WTC11 (cell line): ENCODE data around the gene PATE3. TPM values are rescaled to one million over a fixed set of nuclear protein-coding genes. Genes with fewer than 3 reads are reported as not detected.

ENCODE experiments used
- ATAC-seq: fragments of 200-7000 bp; cut with Tn5 transposase; 2 replicates; pipeline ENCODE4 v1.10.0; 2021; ENCODE audit warnings: mild to moderate bottlenecking, moderate library complexity
- CTCF ChIA-PET: fragments of 300-600 bp; sonication (Branson Sonifier 250); formaldehyde crosslinking; loops from one replicate; lab custom pipeline; 2021; ENCODE audit warnings: antibody characterized with exemption; lab: Charles Lee
- POLR2A ChIA-PET: fragments of 350-600 bp; sonication (Branson Sonifier 250); formaldehyde crosslinking; loops from one replicate; lab custom pipeline; 2021; ENCODE audit warnings: antibody characterized with exemption; lab: Charles Lee
- DNase-seq: peaks from one replicate; pipeline ENCODE4 v3.0.0; 2021; ENCODE audit warnings: low spot score
- H3K27ac Mint-ChIP-seq: 2 replicates; pipeline ENCODE4 v1.8.0; 2021; ENCODE audit warnings: mixed read lengths
- H3K27me3 Mint-ChIP-seq: 2 replicates; pipeline ENCODE4 v1.8.0; 2021; ENCODE audit warnings: low read depth, mild to moderate bottlenecking, moderate library complexity, mixed read lengths
- H3K36me3 Mint-ChIP-seq: 2 replicates; pipeline ENCODE4 v1.8.0; 2021; ENCODE audit warnings: mixed read lengths
- H3K4me1 Mint-ChIP-seq: 2 replicates; pipeline ENCODE4 v1.8.0; 2022; ENCODE audit warnings: mixed read lengths
- H3K4me3 Mint-ChIP-seq: 2 replicates; pipeline ENCODE4 v1.8.0; 2021; ENCODE audit warnings: mild to moderate bottlenecking, moderate library complexity, mixed read lengths
- H3K9me3 Mint-ChIP-seq: 2 replicates; pipeline ENCODE4 v1.8.0; 2021; ENCODE audit warnings: mixed read lengths
- CREM ChIP-seq: sonication (generic); formaldehyde crosslinking; IDR thresholded peaks from 2 replicates; pipeline ENCODE4 v1.8.1; 2022; ENCODE audit warnings: mild to moderate bottlenecking, missing genetic modification reagents, moderate library complexity
- ELF4 ChIP-seq: sonication (generic); formaldehyde crosslinking; IDR thresholded peaks from 2 replicates; pipeline ENCODE4 v1.8.1; 2022; ENCODE audit warnings: low read depth, mild to moderate bottlenecking, moderate library complexity, missing genetic modification reagents
- EMX1 ChIP-seq: fragments of 250-450 bp; sonication (Bioruptor Pico); IDR thresholded peaks from 2 replicates; pipeline ENCODE4 v1.8.0; 2021; ENCODE audit warnings: mild to moderate bottlenecking
- ESRRA ChIP-seq: sonication (generic); formaldehyde crosslinking; IDR thresholded peaks from 2 replicates; pipeline ENCODE4 v1.8.1; 2022; ENCODE audit warnings: mild to moderate bottlenecking, missing genetic modification reagents, borderline replicate concordance
- FOXJ3 ChIP-seq: sonication (generic); formaldehyde crosslinking; IDR thresholded peaks from 2 replicates; pipeline ENCODE4 v1.9.0; 2021; ENCODE audit warnings: missing genetic modification reagents, mild to moderate bottlenecking, borderline replicate concordance
- FOXP1 ChIP-seq: sonication (generic); formaldehyde crosslinking; IDR thresholded peaks from 2 replicates; pipeline ENCODE4 v1.8.0; 2022; ENCODE audit warnings: missing genetic modification reagents, mild to moderate bottlenecking, moderate library complexity, borderline replicate concordance
- GABPB1 ChIP-seq: sonication (generic); formaldehyde crosslinking; IDR thresholded peaks from 2 replicates; pipeline ENCODE4 v1.8.1; 2023; ENCODE audit warnings: mild to moderate bottlenecking, missing genetic modification reagents
- GTF2I ChIP-seq: fragments of 250-450 bp; sonication (Bioruptor Pico); conservative IDR thresholded peaks from 2 replicates; pipeline ENCODE4 v1.4.0; 2021; ENCODE audit warnings: mild to moderate bottlenecking
- NFE2L1 ChIP-seq: sonication (generic); formaldehyde crosslinking; IDR thresholded peaks from 2 replicates; pipeline ENCODE4 v1.8.1; 2023; ENCODE audit warnings: missing genetic modification reagents
- SMAD4 ChIP-seq: sonication (generic); formaldehyde crosslinking; IDR thresholded peaks from 2 replicates; pipeline ENCODE4 v1.8.0; 2022; ENCODE audit warnings: mild to moderate bottlenecking, missing genetic modification reagents
- TCF7 ChIP-seq: sonication (generic); formaldehyde crosslinking; IDR thresholded peaks from 2 replicates; pipeline ENCODE4 v1.8.0; 2022; ENCODE audit warnings: mild to moderate bottlenecking, low read depth, missing genetic modification reagents, moderate library complexity
- ZNF138 ChIP-seq: sonication (generic); formaldehyde crosslinking; conservative IDR thresholded peaks from 2 replicates; pipeline ENCODE4 v1.8.1; 2022; ENCODE audit warnings: mild to moderate bottlenecking, moderate library complexity, missing genetic modification reagents
- ZNF219 ChIP-seq: sonication (generic); formaldehyde crosslinking; IDR thresholded peaks from 2 replicates; pipeline ENCODE4 v1.8.0; 2023; ENCODE audit warnings: missing genetic modification reagents, mild to moderate bottlenecking, borderline replicate concordance
- total RNA-seq: library from RNA; stranded (reverse); gene quantifications from 3 replicates; pipeline ENCODE4 v1.2.3, GENCODE V29; 2021
- TF ChIP-seq, protein P1 (sequence below): sonication (generic); formaldehyde crosslinking; IDR thresholded peaks from 2 replicates; pipeline ENCODE4 v1.8.0; 2023; ENCODE audit warnings: mild to moderate bottlenecking, missing genetic modification reagents
- TF ChIP-seq, protein P2 (sequence below): sonication (generic); formaldehyde crosslinking; IDR thresholded peaks from 2 replicates; pipeline ENCODE4 v1.8.0; 2022; ENCODE audit warnings: mild to moderate bottlenecking, missing genetic modification reagents
- TF ChIP-seq, protein P3 (sequence below): sonication (generic); formaldehyde crosslinking; IDR thresholded peaks from 2 replicates; pipeline ENCODE4 v1.8.0; 2023; ENCODE audit warnings: missing genetic modification reagents
- TF ChIP-seq, protein P4 (sequence below): sonication (generic); formaldehyde crosslinking; IDR thresholded peaks from 2 replicates; pipeline ENCODE4 v1.8.1; 2023; ENCODE audit warnings: mild to moderate bottlenecking, missing genetic modification reagents
- TF ChIP-seq, protein P5 (sequence below): sonication (generic); formaldehyde crosslinking; conservative IDR thresholded peaks from 2 replicates; pipeline ENCODE4 v1.8.1; 2023; ENCODE audit warnings: mild to moderate bottlenecking, low read depth, missing genetic modification reagents, moderate library complexity

The PATE3 gene
- total RNA-seq, 1 experiment from 2014 or later = not detected

DNA sequence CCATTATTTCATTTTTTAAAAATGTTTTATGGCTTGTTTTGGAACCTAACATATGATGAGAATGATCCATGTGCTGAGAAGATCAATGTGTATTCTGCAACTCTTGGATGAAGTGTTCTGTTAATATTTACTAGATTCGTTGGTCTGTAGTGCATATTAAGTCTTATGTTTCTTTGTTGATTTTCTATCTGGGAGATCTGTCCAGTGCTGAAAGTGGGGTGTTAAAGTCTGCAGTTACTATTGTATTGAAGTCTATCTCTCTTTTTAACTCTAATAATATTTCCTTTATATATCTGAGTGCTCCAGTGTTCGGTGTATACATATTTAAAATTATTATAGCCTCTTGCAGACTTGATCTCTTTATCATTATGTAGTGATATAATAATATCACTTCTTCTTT is 11.9 kb downstream of the PATE3 start:
- Mint-ChIP-seq H3K9me3 (peaks cover 95% of the 10 kb centered on the region), H3K4me1 (peaks cover 14% of the 10 kb centered on the region), H3K27me3 (peaks cover 4% of the 10 kb centered on the region; the same call in 1 of the 2 replicates), H3K36me3 (peaks cover 45% of the 10 kb centered on the region), H3K4me3 (no peak overlapping the region), H3K27ac (no peak overlapping the region)
- TF ChIP-seq ELF4 = no peak
- ChIA-PET CTCF (no interaction called here), POLR2A (no interaction called here)
- DNase-seq (no peak), ATAC-seq (no peak)

DNA sequence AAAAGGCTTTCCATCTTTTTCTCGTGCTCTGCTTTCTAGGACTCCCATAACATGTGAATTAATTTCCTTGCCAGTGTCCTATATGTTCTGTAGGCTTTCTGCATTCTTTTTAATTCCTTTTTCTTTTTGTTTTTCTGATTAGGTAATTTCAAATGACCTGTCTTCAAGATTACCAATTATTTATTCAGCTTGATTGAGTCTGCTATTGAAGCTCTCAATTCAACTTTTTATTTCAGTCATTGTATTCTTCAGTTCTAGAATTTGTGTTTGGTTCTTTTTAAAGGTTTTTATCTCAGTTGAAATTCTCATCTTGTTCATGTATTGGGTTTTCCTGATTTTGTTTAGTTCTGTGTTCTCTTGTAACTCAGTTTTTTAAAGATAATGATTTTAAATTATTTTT is 14.5 kb downstream of the PATE3 start:
- Mint-ChIP-seq H3K9me3 (peaks cover 69% of the 10 kb centered on the region), H3K27me3 (peaks cover 4% of the 10 kb centered on the region; the same call in 1 of the 2 replicates), H3K36me3 (peaks cover 31% of the 10 kb centered on the region), H3K27ac (no peak overlapping the region)
- no peak for DNase-seq
- POLR2A ChIA-PET = no interaction called here
- TF ChIP-seq SMAD4 (CRISPR knock-in tag) (no peak), ZNF138 (CRISPR knock-in tag) (no peak), FOXP1 (CRISPR knock-in tag) (no peak), FOXJ3 (CRISPR knock-in tag) (no peak), TCF7 (CRISPR knock-in tag) (no peak), EMX1 (no peak), ESRRA (CRISPR knock-in tag) (no peak), GABPB1 (CRISPR knock-in tag) (no peak)
- TF ChIP-seq, protein P1, sequence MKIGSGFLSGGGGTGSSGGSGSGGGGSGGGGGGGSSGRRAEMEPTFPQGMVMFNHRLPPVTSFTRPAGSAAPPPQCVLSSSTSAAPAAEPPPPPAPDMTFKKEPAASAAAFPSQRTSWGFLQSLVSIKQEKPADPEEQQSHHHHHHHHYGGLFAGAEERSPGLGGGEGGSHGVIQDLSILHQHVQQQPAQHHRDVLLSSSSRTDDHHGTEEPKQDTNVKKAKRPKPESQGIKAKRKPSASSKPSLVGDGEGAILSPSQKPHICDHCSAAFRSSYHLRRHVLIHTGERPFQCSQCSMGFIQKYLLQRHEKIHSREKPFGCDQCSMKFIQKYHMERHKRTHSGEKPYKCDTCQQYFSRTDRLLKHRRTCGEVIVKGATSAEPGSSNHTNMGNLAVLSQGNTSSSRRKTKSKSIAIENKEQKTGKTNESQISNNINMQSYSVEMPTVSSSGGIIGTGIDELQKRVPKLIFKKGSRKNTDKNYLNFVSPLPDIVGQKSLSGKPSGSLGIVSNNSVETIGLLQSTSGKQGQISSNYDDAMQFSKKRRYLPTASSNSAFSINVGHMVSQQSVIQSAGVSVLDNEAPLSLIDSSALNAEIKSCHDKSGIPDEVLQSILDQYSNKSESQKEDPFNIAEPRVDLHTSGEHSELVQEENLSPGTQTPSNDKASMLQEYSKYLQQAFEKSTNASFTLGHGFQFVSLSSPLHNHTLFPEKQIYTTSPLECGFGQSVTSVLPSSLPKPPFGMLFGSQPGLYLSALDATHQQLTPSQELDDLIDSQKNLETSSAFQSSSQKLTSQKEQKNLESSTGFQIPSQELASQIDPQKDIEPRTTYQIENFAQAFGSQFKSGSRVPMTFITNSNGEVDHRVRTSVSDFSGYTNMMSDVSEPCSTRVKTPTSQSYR (CRISPR knock-in tag) = no peak
- TF ChIP-seq, protein P2, sequence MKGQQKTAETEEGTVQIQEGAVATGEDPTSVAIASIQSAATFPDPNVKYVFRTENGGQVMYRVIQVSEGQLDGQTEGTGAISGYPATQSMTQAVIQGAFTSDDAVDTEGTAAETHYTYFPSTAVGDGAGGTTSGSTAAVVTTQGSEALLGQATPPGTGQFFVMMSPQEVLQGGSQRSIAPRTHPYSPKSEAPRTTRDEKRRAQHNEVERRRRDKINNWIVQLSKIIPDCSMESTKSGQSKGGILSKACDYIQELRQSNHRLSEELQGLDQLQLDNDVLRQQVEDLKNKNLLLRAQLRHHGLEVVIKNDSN (CRISPR knock-in tag) = no peak
- TF ChIP-seq, protein P3, sequence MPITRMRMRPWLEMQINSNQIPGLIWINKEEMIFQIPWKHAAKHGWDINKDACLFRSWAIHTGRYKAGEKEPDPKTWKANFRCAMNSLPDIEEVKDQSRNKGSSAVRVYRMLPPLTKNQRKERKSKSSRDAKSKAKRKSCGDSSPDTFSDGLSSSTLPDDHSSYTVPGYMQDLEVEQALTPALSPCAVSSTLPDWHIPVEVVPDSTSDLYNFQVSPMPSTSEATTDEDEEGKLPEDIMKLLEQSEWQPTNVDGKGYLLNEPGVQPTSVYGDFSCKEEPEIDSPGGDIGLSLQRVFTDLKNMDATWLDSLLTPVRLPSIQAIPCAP = no peak
- TF ChIP-seq, protein P4, sequence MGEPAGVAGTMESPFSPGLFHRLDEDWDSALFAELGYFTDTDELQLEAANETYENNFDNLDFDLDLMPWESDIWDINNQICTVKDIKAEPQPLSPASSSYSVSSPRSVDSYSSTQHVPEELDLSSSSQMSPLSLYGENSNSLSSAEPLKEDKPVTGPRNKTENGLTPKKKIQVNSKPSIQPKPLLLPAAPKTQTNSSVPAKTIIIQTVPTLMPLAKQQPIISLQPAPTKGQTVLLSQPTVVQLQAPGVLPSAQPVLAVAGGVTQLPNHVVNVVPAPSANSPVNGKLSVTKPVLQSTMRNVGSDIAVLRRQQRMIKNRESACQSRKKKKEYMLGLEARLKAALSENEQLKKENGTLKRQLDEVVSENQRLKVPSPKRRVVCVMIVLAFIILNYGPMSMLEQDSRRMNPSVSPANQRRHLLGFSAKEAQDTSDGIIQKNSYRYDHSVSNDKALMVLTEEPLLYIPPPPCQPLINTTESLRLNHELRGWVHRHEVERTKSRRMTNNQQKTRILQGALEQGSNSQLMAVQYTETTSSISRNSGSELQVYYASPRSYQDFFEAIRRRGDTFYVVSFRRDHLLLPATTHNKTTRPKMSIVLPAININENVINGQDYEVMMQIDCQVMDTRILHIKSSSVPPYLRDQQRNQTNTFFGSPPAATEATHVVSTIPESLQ (CRISPR knock-in tag) = no peak
- TF ChIP-seq, protein P5, sequence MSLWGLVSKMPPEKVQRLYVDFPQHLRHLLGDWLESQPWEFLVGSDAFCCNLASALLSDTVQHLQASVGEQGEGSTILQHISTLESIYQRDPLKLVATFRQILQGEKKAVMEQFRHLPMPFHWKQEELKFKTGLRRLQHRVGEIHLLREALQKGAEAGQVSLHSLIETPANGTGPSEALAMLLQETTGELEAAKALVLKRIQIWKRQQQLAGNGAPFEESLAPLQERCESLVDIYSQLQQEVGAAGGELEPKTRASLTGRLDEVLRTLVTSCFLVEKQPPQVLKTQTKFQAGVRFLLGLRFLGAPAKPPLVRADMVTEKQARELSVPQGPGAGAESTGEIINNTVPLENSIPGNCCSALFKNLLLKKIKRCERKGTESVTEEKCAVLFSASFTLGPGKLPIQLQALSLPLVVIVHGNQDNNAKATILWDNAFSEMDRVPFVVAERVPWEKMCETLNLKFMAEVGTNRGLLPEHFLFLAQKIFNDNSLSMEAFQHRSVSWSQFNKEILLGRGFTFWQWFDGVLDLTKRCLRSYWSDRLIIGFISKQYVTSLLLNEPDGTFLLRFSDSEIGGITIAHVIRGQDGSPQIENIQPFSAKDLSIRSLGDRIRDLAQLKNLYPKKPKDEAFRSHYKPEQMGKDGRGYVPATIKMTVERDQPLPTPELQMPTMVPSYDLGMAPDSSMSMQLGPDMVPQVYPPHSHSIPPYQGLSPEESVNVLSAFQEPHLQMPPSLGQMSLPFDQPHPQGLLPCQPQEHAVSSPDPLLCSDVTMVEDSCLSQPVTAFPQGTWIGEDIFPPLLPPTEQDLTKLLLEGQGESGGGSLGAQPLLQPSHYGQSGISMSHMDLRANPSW (CRISPR knock-in tag) = no peak
- TF ChIP-seq, all 79 proteins: peak for 0
- Mint-ChIP-seq H3K4me3 (no peak overlapping the region), H3K4me1 (peaks cover 13% of the 10 kb centered on the region)
- no peak for ATAC-seq
- CTCF ChIA-PET = no interaction called here

DNA sequence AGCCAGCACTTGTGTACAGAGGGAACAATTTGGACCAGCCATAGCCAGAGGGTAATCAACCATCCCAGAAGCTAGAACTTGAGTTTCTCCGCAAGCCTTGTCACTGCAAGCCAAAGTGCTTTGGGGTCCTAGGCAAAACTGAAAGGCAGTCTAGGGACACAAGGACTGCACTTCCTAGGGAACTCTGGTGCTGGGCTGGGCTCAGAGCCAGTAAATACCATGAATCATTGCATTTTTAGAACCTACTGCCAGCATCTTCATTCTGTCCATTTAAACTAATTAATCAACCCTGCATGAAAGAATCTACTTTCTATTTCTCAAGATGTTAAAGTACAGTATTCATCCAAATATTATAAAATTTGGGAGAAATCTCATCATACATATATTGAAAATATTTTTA is 20.0 kb downstream of the PATE3 start:
- ChIA-PET CTCF (no interaction called here), POLR2A (no interaction called here)
- ATAC-seq = no peak
- TF ChIP-seq ZNF219 (no peak), CREM (no peak), GTF2I (CRISPR knock-in tag) (no peak), NFE2L1 (CRISPR knock-in tag) (no peak)
- TF ChIP-seq, protein P4 (CRISPR knock-in tag) = no peak
- H3K4me3 Mint-ChIP-seq = no peak overlapping the region
- H3K36me3 Mint-ChIP-seq = peaks cover 2% of the 10 kb centered on the region
- no peaks in the 10 kb centered on the region for H3K27me3 Mint-ChIP-seq
- peaks cover 14% of the 10 kb centered on the region for H3K9me3 Mint-ChIP-seq
- DNase-seq = no peak
- no peaks in the 10 kb centered on the region for H3K4me1 Mint-ChIP-seq
- H3K27ac Mint-ChIP-seq = no peak overlapping the region
